HG03460 (cell line): ENCODE measurements around the gene SOX10.

Experiments
- ATAC-seq: cut with Tn5 transposase; IDR thresholded peaks from one replicate; pipeline ENCODE4 v1.9.1; 2021; ENCODE audit not compliant: unreplicated experiment

Gene SOX10

DNA sequence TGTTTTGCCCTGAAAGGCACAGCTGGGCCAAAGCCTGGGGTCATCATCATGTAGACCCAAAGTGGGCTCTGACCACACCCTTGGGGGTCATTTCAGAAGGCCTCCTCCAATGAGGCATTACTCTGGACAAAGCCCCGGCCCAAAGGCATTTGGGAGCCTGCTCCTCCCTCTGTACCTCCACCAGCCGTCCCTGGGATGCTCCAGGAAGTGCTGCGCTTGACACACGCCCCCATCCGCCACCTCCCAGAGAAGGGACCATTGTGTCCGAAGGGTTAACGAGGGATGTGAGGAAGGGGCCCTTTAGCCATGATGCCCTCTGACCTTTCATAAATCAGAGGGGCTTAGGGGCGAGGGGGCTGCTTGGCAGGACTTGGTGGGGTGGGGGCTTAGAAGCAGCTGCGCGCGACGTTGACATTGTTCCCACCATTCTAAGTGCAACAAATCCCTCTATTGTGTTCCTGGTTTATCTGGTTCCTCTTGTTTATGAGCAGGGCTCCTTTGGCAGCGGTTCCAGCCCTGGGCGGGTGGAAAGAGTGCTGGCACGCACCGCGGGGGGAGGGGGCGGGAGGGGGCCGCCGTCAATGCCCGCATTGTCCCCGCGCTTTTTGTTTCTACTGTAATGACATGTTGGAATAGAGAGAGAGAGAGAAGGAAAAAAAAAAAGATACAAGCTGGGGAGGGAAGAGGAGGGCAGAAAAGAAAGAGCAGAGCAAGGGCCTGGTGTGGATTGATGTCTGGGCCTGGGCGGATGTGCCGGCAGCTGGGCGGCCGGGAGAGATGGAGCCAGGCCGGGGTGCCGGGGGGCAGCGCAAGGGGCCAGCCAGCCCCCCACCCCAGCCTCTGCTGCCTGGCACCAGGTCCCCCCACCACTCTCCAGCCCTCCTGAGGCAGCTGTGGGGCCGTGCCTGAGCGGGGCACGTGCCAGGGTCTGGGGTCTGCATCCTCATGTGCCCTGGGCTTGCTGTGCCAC is 32.1 kb upstream of the SOX10 start:
- ATAC-seq: no peak

DNA sequence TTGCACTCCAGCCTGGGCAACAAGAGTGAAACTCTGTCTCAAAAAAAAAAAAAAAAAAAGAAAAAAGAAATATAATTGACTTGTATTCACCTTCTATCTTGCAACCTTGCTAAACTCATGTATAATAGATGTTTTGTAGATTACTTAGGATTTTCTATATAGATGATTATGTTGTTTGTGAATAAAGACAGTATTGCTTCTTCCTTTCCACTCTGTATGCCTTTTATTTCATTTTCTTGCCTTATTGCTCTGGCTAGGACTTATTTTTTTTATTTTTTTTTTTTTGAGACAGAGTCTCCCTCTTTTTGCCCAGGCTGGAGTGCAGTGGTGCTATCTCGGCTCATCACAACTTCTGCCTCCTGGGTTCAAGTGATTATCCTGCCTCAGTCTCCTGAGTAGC is 29.7 kb upstream of the SOX10 start:
- no peak for ATAC-seq

DNA sequence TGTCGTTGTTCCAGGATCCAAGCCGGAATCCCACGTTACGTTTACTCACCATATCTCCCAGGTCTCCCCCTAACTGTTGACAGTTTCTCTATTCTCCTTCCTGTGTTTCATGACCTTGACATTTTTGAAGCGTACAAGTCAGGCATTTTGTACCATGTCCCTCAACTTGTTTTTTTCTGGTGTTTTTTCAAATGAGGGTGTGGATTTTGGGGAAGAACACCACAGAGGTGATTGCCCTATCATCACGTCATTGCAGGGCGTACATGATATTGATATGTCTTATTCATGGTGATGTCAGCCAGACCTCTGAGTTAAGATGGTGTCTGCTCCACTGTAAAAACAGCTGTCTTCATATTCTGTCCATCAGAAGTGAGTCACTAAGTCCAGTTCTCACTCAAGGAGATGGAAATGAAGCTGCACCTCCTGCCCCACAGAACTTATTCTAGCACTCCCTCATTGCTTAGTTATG is 28.3 kb upstream of the SOX10 start:
- no peak for ATAC-seq

DNA sequence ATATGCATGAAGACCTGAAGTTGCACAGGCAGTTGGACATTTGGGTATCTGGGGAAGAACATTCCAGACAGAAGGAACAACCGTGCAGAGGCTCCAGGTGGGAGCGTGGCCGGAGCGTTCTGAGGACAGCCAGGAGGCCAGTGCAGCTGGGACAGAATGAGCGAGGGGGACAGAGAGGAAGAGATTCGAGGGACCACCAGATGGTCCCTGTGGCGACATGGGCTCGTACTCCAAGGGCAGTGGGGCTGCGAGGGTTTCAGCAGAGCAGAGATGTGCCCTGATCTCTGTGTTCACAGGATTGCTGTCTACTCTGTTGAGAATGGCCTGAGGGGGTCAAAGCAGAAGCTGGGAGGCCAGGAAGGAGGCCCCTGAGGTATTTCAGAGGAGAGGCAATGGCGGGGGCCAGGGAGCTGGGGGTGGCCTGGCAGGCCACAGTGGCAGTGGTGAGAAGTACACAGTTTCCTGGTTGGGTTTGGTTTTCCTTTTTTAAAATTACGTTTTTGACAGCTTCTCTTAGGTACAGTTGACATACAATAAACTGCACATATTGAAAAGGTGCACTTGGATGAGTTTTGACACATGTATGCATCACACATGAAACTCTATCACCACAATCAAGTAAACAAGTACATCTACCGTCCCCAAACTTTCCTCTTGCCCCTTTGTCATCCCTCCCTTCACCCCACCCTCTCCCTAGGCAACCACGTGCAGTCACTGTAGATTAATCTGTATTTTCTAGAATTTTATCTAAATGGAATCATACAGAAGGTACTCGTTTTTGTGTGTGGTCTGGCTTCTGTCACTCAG is 24.8 kb upstream of the SOX10 start:
- ATAC-seq: no peak

DNA sequence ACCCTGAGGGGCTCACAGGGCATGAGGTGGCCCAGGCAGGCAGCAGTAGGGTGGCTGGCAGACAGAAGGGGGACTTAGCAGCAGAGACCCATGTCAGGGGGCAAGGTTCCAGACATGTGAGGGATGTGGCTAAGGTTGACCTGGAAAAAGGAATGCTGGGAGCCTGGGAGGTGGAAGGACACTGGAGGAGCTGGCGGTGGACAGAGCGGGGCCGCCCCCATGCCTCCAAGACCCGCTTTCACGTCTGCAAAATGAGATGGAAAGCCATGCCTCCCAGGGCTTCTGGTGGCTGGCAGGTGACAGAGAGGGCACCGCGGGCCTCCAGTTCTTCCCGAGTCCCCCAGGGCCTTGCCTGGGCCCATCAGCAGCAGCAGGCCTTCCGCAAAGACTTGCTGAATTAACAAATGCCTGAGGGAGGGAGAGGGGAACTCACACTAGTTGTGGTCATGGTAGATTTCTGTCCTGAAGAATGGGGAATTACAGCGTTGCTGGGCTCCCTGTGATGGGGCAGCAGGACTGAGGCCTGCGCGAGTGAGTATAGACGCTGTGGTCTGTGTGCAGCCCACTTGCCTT is 23.1 kb upstream of the SOX10 start:
- ATAC-seq: no peak

GRCh38 chr22:38006906-38007305 is 22.6 kb upstream of the SOX10 start:
- ATAC-seq: no peak

GRCh38 chr22:38005943-38006342 is 21.6 kb upstream of the SOX10 start:
- no peak for ATAC-seq

GRCh38 chr22:37999640-38000272 is 15.4 kb upstream of the SOX10 start:
- ATAC-seq: no peak

DNA sequence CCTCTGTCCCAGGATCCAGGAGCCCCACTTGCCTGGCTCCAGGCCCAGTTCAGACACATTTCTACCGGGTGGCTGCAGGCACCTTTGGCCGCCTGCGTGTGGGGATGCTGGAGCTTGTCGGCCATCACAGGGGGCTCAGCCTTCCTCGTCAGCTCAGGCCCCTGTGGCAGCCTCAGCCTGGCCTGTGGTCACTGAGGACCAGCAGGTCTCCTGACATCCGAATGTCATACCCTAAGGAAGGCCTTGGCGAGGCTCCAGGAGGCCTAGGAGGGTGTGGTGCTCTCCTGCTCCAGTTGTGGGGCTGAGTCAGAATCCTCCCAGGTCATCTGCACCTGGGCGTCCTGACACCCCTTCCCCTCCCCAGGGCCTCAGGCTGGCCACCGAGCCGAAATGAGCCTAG is 14.9 kb upstream of the SOX10 start:
- ATAC-seq: no peak

DNA sequence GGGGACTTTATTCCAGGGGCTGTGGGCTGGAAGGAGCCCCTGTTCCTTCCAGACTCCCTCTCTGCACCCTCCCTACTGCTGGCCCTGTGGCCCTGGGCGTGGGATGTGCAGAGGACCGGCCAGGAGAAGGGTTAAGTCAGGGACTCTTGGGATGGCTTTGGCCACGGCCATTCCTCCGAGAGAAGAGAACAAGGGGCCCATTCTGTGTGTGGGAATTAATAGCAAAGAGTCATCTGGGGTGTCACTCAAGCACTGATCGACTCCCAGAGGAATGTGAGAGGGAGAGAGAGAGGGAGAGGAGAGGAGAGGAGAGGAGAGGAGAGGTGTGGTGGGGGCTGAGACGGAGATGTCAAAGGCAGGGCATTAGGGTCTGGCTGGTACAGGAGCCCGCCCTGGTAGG is 14.2 kb upstream of the SOX10 start:
- no peak for ATAC-seq

DNA sequence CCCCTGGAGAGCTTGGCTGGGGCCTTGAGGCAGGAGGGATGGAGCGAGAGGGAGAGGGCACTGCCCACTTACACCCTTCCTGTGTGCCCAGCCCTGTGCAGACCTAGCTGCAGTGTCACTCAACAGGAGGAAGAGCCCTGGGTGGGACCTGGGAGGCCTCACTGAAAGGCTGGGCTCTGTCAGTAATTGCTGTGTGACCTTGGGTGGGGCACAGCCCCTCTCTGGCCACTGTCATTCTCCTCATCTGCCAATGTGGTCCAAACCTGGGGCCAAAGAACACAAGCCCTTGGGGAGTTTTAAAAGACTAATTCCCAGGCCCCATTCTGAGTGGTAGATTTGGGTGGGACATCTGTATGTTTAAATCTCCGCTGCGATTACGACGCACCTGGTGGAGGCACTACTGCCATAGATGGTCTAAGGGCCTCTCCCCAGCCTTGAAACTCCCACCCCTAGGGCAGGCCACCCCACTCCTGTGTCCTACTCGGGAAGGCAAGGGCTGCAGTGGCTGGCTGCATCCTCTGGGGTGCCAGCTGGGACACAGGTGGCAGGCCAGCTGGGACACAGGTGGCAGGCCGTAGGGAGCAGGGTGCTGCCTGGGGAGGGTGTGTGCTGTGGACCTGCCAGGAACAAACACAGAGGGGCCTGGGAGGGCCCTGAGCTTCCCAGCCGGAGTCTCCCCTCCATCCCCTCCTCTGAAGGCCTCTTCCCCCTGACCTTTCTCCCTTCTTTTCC is 12.3 kb upstream of the SOX10 start:
- ATAC-seq: no peak

DNA sequence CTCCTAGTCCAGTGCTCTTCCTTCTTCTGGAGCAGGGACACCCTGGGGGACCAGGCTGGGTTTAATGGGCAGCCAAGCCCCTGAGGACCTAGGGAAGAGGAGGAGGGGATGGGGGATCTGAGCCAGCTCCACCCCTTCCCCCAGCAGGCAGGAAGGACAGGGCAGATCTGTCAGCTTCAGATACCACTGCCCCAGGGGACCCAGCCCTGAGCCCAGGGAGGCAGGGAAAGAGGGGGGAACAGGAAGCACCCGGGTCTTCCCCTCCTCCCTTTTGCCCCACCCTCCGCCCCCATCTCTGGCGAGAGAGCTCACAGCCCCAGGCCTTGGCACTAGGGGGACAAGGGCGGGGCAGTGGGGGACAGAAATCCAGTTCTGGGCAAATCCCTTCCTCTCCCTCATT is 11.7 kb upstream of the SOX10 start:
- no peak for ATAC-seq

DNA sequence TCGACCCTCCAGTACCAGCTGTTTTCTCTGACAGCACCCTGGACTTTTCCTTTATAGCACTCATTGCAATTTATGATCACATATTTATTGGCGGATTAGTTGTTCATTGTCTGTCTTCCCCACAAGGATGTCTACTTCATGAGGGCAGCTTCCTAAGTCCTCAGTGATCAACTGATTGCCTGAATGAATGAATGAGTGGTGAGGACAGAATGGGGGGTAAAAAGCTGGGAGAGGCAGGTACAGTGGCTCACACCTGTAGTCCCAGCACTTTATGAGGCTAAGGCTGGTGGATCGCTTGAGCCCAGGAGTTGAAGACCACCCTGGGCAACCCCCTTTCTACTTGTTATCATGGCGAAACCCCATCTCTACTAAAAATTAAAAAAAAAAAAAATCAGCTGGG is 11.1 kb upstream of the SOX10 start:
- no peak for ATAC-seq

- ATAC-seq: no peak
These were observed 10.6 kb upstream of the SOX10 start for GRCh38 chr22:37994982-37995381.

- no peak for ATAC-seq
These were observed 9.7 kb upstream of the SOX10 start for GRCh38 chr22:37994049-37994448.

- no peak for ATAC-seq
These were observed 7.5 kb upstream of the SOX10 start for GRCh38 chr22:37991731-37992442.

- no peak for ATAC-seq
These were observed 6.5 kb upstream of the SOX10 start for GRCh38 chr22:37990862-37991261.

DNA sequence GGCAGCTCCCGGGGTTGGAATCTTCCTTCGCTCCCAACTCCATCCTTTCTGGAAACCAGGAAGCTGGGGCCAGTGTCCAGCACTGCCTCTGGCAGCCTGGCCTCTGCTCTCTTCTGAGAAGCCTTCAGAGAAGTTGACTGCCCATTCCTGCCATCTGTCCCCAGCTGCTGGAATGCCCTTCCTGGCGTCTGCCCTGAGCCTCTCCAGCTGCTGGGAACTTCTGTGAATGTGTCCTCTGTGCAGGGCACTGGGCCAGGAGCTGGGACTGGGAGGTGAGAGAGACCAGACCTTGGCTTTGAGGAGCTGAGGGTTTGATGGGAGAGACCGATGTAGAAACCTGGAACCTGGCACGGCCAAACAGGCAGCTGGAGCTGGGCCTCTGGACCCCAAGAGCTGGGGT is 5.9 kb upstream of the SOX10 start:
- no peak for ATAC-seq

- no peak for ATAC-seq
These were observed 5.0 kb upstream of the SOX10 start for GRCh38 chr22:37989146-37990045.
